Vagina (tissue), 2 donors: ENCODE data around the gene CAB39. TPM values are rescaled to one million over a fixed set of nuclear protein-coding genes. Genes with fewer than 3 reads are reported as not detected.

Experiments
- DNase-seq, 2 donors: peaks; one replicate each; pipeline ENCODE4 v3.0.0-alpha.2; 2017; ENCODE audit errors: extremely low spot score in 2 of 2
- H3K27ac ChIP-seq: fragments of 200-600 bp; sonication (generic); one replicate; pipeline ENCODE4 v1.5.1; 2019
- H3K27me3 ChIP-seq: fragments of 200-600 bp; sonication (generic); one replicate; pipeline ENCODE4 v1.5.1; 2019
- H3K36me3 ChIP-seq, 2 donors: fragments of 200-600 bp; sonication (generic); one replicate each; pipeline ENCODE4 v1.5.1; 2017 to 2019
- H3K4me1 ChIP-seq: fragments of 200-600 bp; sonication (generic); one replicate; pipeline ENCODE4 v1.5.1; 2019
- H3K4me3 ChIP-seq, 2 donors: fragments of 200-600 bp; sonication (generic); 1 replicate in 1 of 2; 2 replicates in 1 of 2; pipeline ENCODE4 v1.5.1; 2016 to 2019
- H3K9me3 ChIP-seq: fragments of 200-600 bp; sonication (generic); one replicate; pipeline ENCODE4 v1.5.1; 2019
- CTCF ChIP-seq, 3 experiments: fragments of 450-650 bp in 2 of 3; fragments of 200-600 bp in 1 of 3; sonication (generic) in 1 of 3; IDR thresholded peaks; one replicate each; pipeline ENCODE4 v1.5.1; 2017 to 2019; ENCODE audit warnings: antibody characterized with exemption in 3 of 3, mild to moderate bottlenecking in 2 of 3, moderate library complexity in 2 of 3
- POLR2A ChIP-seq, 2 donors: fragments of 450-650 bp; IDR thresholded peaks; one replicate each; pipeline ENCODE4 v1.6.1; 2017; ENCODE audit warnings: antibody characterized with exemption in 2 of 2, mild to moderate bottlenecking in 2 of 2, moderate library complexity in 2 of 2
- POLR2AphosphoS5 ChIP-seq, 2 donors: sonication (generic); formaldehyde crosslinking; IDR thresholded peaks; one replicate each; pipeline ENCODE4 v1.9.0; 2017; ENCODE audit warnings: antibody characterized with exemption in 2 of 2, mild to moderate bottlenecking in 2 of 2, low read depth in 1 of 2; ENCODE audit not compliant: insufficient read depth in 1 of 2
- intact Hi-C: fragments of 100-400 bp; cut with DNase I; formaldehyde crosslinking; loops from one replicate; pipeline ENCODE4 v1.15.1; 2023
- total RNA-seq: library from RNA; depleted of rRNA; stranded (reverse); fragments of >200 nt; gene quantifications from one replicate; pipeline ENCODE4 v1.2.3, GENCODE V29; 2016

CAB39 gene
- total RNA-seq, 1 donor from 2014 or later = 59.4 TPM

GRCh38 chr2:230677201-230677946, 35.3 kb upstream of the CAB39 start:
- Histone ChIP-seq H3K4me3 (no peak overlapping the region), H3K9me3 (no peaks in the 10 kb centered on the region), H3K27ac (no peak overlapping the region), H3K27me3 (no peaks in the 10 kb centered on the region), H3K4me1 (no peaks in the 10 kb centered on the region), H3K36me3 (no peaks in the 10 kb centered on the region)
- intact Hi-C loops = no loop called here
- TF ChIP-seq CTCF (IDR thresholded peaks at IDR 0.05) = no peak
- TF ChIP-seq POLR2AphosphoS5 (IDR thresholded peaks at IDR 0.05; ENCODE audit: insufficient read depth in 1 of 2, low read depth in 1 of 2) = no peak
- TF ChIP-seq POLR2A (IDR thresholded peaks at IDR 0.05) = no peak
- no peak for DNase-seq

- intact Hi-C loops = no loop called here
- H3K27me3 ChIP-seq = no peaks in the 10 kb centered on the region
- TF ChIP-seq CTCF (IDR thresholded peaks at IDR 0.05) = no peak
- no peak for TF ChIP-seq POLR2A (IDR thresholded peaks at IDR 0.05)
- TF ChIP-seq POLR2AphosphoS5 (IDR thresholded peaks at IDR 0.05; ENCODE audit: insufficient read depth in 1 of 2, low read depth in 1 of 2) = no peak
- no peak overlapping the region for H3K27ac ChIP-seq
- H3K4me3 ChIP-seq = no peak overlapping the region
- no peaks in the 10 kb centered on the region for H3K4me1 ChIP-seq
- no peaks in the 10 kb centered on the region for H3K9me3 ChIP-seq
- H3K36me3 ChIP-seq = no peaks in the 10 kb centered on the region
- no peak for DNase-seq
Observed at GRCh38 chr2:230678018-230678417, 34.6 kb upstream of the CAB39 start.

- H3K27me3 ChIP-seq = no peaks in the 10 kb centered on the region
- H3K4me1 ChIP-seq = no peaks in the 10 kb centered on the region
- no peak for DNase-seq
- H3K4me3 ChIP-seq = no peak overlapping the region
- intact Hi-C loops = no loop called here
- H3K9me3 ChIP-seq = no peaks in the 10 kb centered on the region
- no peak overlapping the region for H3K27ac ChIP-seq
- TF ChIP-seq POLR2A (IDR thresholded peaks at IDR 0.05) (no peak), POLR2AphosphoS5 (IDR thresholded peaks at IDR 0.05; ENCODE audit: insufficient read depth in 1 of 2, low read depth in 1 of 2) (no peak), CTCF (IDR thresholded peaks at IDR 0.05) (no peak)
- no peaks in the 10 kb centered on the region for H3K36me3 ChIP-seq
Observed at GRCh38 chr2:230678451-230678850, 34.2 kb upstream of the CAB39 start.

- Histone ChIP-seq H3K4me3 (no peak overlapping the region), H3K4me1 (no peaks in the 10 kb centered on the region), H3K36me3 (no peaks in the 10 kb centered on the region), H3K27ac (no peak overlapping the region), H3K9me3 (no peaks in the 10 kb centered on the region), H3K27me3 (no peaks in the 10 kb centered on the region)
- intact Hi-C loops = no loop called here
- TF ChIP-seq CTCF (IDR thresholded peaks at IDR 0.05) = no peak
- no peak for TF ChIP-seq POLR2AphosphoS5 (IDR thresholded peaks at IDR 0.05; ENCODE audit: insufficient read depth in 1 of 2, low read depth in 1 of 2)
- no peak for TF ChIP-seq POLR2A (IDR thresholded peaks at IDR 0.05)
- no peak for DNase-seq
Observed at GRCh38 chr2:230680463-230681170, 32.0 kb upstream of the CAB39 start.

- H3K27me3 ChIP-seq = no peaks in the 10 kb centered on the region
- no peak overlapping the region for H3K4me3 ChIP-seq
- TF ChIP-seq POLR2A (IDR thresholded peaks at IDR 0.05) (no peak), CTCF (IDR thresholded peaks at IDR 0.05) (no peak), POLR2AphosphoS5 (IDR thresholded peaks at IDR 0.05; ENCODE audit: insufficient read depth in 1 of 2, low read depth in 1 of 2) (no peak)
- H3K36me3 ChIP-seq = no peaks in the 10 kb centered on the region
- DNase-seq = no peak
- H3K9me3 ChIP-seq = no peaks in the 10 kb centered on the region
- no peak overlapping the region for H3K27ac ChIP-seq
- intact Hi-C loops = no loop called here
- H3K4me1 ChIP-seq = no peaks in the 10 kb centered on the region
Observed at GRCh38 chr2:230681171-230681545, 31.5 kb upstream of the CAB39 start.
